Lung (tissue), 12 donors: ENCODE data around the gene EXOSC2. TPM values are rescaled to one million over a fixed set of nuclear protein-coding genes. Genes with fewer than 3 reads are reported as not detected.

ENCODE experiments used
- ATAC-seq: fragments of 200-7000 bp; cut with Tn5 transposase; one replicate; pipeline ENCODE4 v1.9.1; 2020; ENCODE audit warnings: moderate number of reproducible peaks; ENCODE audit not compliant: insufficient read depth, low FRiP score
- DNase-seq, 3 donors: peaks; one replicate each; pipeline ENCODE4 v3.0.0-alpha.2; 2013 to 2017
- H3K27ac ChIP-seq, 2 donors: one replicate each; pipeline ENCODE4 v1.5.1; 2013; ENCODE audit warnings: mild to moderate bottlenecking in 2 of 2, moderate library complexity in 2 of 2, control low read depth in 1 of 2, inconsistent platforms in 1 of 2, low read depth in 1 of 2, low read length in 1 of 2
- H3K27me3 ChIP-seq, 3 donors: one replicate each; pipeline ENCODE4 v1.5.1; 2013; ENCODE audit warnings: low read length in 2 of 3; ENCODE audit not compliant: control insufficient read depth in 3 of 3, insufficient read depth in 3 of 3
- H3K36me3 ChIP-seq, 4 donors: one replicate each; pipeline ENCODE4 v1.5.1; 2013; ENCODE audit warnings: low read length in 4 of 4, mild to moderate bottlenecking in 1 of 4, moderate library complexity in 1 of 4; ENCODE audit not compliant: control insufficient read depth in 4 of 4, insufficient read depth in 4 of 4
- H3K4me1 ChIP-seq, 5 donors: one replicate each; pipeline ENCODE4 v1.5.1; 2013; ENCODE audit warnings: low read length in 5 of 5, mild to moderate bottlenecking in 2 of 5, moderate library complexity in 1 of 5; ENCODE audit not compliant: control insufficient read depth in 5 of 5, insufficient read depth in 5 of 5
- H3K4me3 ChIP-seq: one replicate; pipeline ENCODE4 v1.5.1; 2013; ENCODE audit warnings: mild to moderate bottlenecking, control low read depth, moderate library complexity
- H3K9ac ChIP-seq, 2 donors: one replicate each; pipeline ENCODE4 v1.5.1; 2013; ENCODE audit warnings: low read length in 2 of 2, control low read depth in 1 of 2; ENCODE audit not compliant: insufficient read depth in 1 of 2
- H3K9me3 ChIP-seq, 4 donors: one replicate each; pipeline ENCODE4 v1.5.1; 2013; ENCODE audit warnings: low read length in 3 of 4, mild to moderate bottlenecking in 1 of 4, moderate library complexity in 1 of 4; ENCODE audit not compliant: control insufficient read depth in 4 of 4, insufficient read depth in 3 of 4
- WGBS, 2 donors: extraction: QIAGEN DNeasy Blood & Tissue Kit; methylation state at CpG; one replicate each; pipeline ENCODE4 v1.1.7; 2013; 5-methylcytosine and 5-hydroxymethylcytosine counted together
- polyA plus RNA-seq, 2 donors: library from polyadenylated mRNA; stranded (reverse); fragments of 200-250 nt; gene quantifications; one replicate each; pipeline ENCODE4 v1.2.1, GENCODE V29; 2013
- total RNA-seq, 2 donors: library from RNA; depleted of rRNA in 1 of 2; stranded (reverse); fragments of >200 nt in 1 of 2; gene quantifications; one replicate each; pipeline ENCODE4 v1.2.1, GENCODE V29; 2014 to 2021
- TF ChIP-seq, protein P1 (sequence below): IDR thresholded peaks from 2 replicates; pipeline ENCODE4 v1.5.1; 2012; ENCODE audit warnings: mild to moderate bottlenecking; ENCODE audit errors: control extremely low read depth, extremely low read depth
- donor health status: control.
- donor health status: control.
- donor health status: Bipolar disorder and iron deficiency.
- donor health status: healthy.
- donor health status: DM: yes; HTN: yes; CAD: no.

Gene EXOSC2
- total and polyA plus RNA-seq, 4 donors: 15.3 to 23.0 (median 19.0) TPM

DNA sequence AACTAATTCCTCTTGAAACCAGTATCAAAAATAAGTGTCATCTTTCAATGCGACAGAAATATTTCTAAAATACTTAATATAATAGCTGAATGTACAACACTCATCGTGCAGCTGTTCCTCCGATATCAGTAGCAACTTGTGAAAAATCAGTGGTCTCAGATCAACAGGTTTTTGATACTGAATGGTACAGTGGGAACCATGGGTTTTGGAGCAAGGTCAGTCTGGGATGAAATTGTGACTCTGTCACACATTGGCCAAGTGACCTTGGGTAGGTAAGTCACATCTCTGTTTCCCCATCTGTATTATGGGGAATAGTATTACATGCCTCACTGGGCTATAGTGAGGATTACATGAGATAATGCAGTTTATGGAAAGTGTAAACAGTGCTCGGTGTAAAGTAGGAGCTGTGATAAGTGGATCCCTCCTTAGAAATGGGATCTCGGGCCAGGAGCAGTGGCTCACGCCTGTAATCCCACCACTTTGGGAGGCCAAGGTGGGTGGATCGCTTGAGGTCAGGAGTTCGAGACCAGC is 17.3 kb downstream of the EXOSC2 start:
- TF ChIP-seq, protein P1, sequence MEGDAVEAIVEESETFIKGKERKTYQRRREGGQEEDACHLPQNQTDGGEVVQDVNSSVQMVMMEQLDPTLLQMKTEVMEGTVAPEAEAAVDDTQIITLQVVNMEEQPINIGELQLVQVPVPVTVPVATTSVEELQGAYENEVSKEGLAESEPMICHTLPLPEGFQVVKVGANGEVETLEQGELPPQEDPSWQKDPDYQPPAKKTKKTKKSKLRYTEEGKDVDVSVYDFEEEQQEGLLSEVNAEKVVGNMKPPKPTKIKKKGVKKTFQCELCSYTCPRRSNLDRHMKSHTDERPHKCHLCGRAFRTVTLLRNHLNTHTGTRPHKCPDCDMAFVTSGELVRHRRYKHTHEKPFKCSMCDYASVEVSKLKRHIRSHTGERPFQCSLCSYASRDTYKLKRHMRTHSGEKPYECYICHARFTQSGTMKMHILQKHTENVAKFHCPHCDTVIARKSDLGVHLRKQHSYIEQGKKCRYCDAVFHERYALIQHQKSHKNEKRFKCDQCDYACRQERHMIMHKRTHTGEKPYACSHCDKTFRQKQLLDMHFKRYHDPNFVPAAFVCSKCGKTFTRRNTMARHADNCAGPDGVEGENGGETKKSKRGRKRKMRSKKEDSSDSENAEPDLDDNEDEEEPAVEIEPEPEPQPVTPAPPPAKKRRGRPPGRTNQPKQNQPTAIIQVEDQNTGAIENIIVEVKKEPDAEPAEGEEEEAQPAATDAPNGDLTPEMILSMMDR: no peak
- WGBS, 2 donors: 80 to 87% methylated on average over 8 of the region's 8 CpGs

DNA sequence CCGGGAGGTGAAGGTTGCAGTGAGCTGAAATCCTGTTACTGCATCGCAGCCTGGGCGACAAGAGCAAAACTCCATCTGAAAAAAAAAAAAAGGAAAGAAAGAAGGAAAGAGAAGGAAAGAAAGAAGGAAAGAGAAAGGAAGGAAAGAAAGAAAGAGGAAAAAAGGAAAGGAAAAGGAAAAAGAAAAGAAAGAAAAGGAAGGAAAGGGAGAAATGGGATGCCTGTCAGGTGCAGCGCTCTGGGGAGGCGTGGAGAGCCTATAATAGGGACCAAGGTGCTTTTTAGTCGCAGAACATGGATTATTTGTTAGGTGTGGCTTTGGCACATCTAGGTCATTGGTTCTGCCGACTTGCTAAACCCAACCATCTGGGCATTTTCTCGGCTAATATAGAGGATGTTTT is 17.9 kb downstream of the EXOSC2 start:
- TF ChIP-seq, protein P1: no peak
- no peaks in the 10 kb centered on the region for H3K36me3 ChIP-seq
- ATAC-seq (no peak), DNase-seq (no peak)
- no peaks in the 10 kb centered on the region for H3K27me3 ChIP-seq
- H3K9ac ChIP-seq: no peak overlapping the region
- no peaks in the 10 kb centered on the region for H3K9me3 ChIP-seq
- 88 to 90% methylated on average over 8 of the region's 8 CpGs for WGBS, 2 donors
- H3K4me1 ChIP-seq: peaks cover 0 to 24% (median 5%) of the 10 kb centered on the region in 5 donors
- no peak overlapping the region for H3K4me3 ChIP-seq
- no peak overlapping the region for H3K27ac ChIP-seq

More for the DNA sequence above, 17.3 kb downstream of the EXOSC2 start:
- H3K4me1 ChIP-seq: peaks cover 0 to 19% (median 3%) of the 10 kb centered on the region in 5 donors
- DNase-seq (no peak), ATAC-seq (no peak)
- H3K4me3 ChIP-seq: no peak overlapping the region
- H3K9ac ChIP-seq: peak overlapping the region in 1 of 2 donors; percentile 5
- no peaks in the 10 kb centered on the region for H3K27me3 ChIP-seq
- H3K27ac ChIP-seq: no peak overlapping the region
- H3K9me3 ChIP-seq: no peaks in the 10 kb centered on the region
- H3K36me3 ChIP-seq: no peaks in the 10 kb centered on the region

DNA sequence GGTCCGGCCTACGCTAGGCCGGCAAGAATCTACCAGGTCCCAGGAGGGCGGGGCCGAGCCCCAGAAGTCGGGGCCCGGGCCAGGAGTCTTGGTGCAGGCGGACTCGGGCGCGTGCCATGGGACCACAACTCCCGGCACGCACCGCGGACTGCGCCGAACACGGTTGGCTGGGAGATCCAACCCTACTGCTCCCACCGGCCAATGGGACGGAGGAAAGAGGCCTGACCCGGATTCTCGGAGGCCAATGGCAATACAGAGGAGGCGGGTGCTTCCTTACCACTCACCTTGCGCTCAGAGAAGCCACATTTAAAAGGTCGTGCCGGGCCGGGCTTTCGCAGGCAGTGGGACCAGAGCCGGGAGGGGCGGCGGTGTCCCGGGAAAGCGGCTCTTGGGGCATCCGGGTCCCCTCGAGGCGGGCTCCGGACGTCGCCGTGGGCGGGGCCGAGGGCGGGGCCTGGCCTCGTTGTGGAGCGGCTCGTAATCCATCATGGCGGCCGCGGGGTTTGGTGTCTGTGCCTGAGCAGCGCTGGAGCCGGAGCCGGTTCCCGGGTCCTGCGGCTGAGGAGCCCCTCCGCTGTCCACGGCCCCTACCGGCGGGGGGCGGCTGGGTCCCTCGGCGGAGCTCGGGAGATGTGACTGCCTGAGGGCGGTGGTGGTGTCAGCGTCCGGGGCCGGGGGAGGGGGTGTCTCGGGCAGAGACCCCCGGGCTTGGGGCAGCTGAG is 19.1 kb downstream of the EXOSC2 start:
- H3K4me1 ChIP-seq: peaks cover 0 to 25% (median 6%) of the 10 kb centered on the region in 5 donors
- peak; percentile 97 for ATAC-seq
- 0 to 1% methylated on average over 60 to 68 of the region's 68 CpGs for WGBS, 2 donors
- H3K9ac ChIP-seq: peak overlapping the region; percentile 8 to 47
- H3K27ac ChIP-seq: peak overlapping the region; percentile 98
- no peaks in the 10 kb centered on the region for H3K36me3 ChIP-seq
- no peaks in the 10 kb centered on the region for H3K27me3 ChIP-seq
- H3K4me3 ChIP-seq: peak overlapping the region; percentile 92
- TF ChIP-seq, protein P1: no peak
- peak; percentile 98 to 99 (median 99) for DNase-seq
- H3K9me3 ChIP-seq: no peaks in the 10 kb centered on the region
